GM23338 (cell line): ENCODE data around the gene ORAI1. TPM values are rescaled to one million over a fixed set of nuclear protein-coding genes. Genes with fewer than 3 reads are reported as not detected.
A peak's percentile ranks its signal among the peaks of the same experiment; 100 is the strongest.

Experiments used
- ATAC-seq: fragments of 200-7000 bp; cut with Tn5 transposase; 3 replicates; pipeline ENCODE4 v1.9.1; 2020
- DNase-seq: peaks from one replicate; pipeline ENCODE4 v3.0.0-alpha.2; 2015; ENCODE audit warnings: low spot score
- H2AFZ ChIP-seq: fragments of 200-600 bp; sonication (generic); 2 replicates; pipeline ENCODE4 v1.8.0; 2016; ENCODE audit warnings: antibody characterized with exemption, mild to moderate bottlenecking, moderate library complexity
- H3F3A ChIP-seq: fragments of 200-600 bp; sonication (generic); replicated peaks from 2 replicates; pipeline ENCODE4 v1.8.0; 2017; ENCODE audit warnings: antibody characterized with exemption, mixed run types, low read depth
- H3K27ac ChIP-seq: fragments of 200-600 bp; sonication (generic); 2 replicates; pipeline ENCODE4 v1.6.1; 2016; ENCODE audit warnings: low read depth
- H3K27me3 ChIP-seq: fragments of 200-600 bp; sonication (generic); 2 replicates; pipeline ENCODE4 v1.8.0; 2016; ENCODE audit warnings: mild to moderate bottlenecking, mixed run types, moderate library complexity; ENCODE audit not compliant: insufficient read depth
- H3K36me3 ChIP-seq: fragments of 200-600 bp; sonication (generic); 2 replicates; pipeline ENCODE4 v1.8.0; 2016; ENCODE audit warnings: mild to moderate bottlenecking; ENCODE audit not compliant: insufficient read depth
- H3K4me1 ChIP-seq: fragments of 200-600 bp; sonication (generic); 2 replicates; pipeline ENCODE4 v1.8.0; 2016; ENCODE audit warnings: mild to moderate bottlenecking, moderate library complexity; ENCODE audit not compliant: insufficient read depth
- H3K4me2 ChIP-seq: fragments of 200-600 bp; sonication (generic); 2 replicates; pipeline ENCODE4 v1.7.1; 2017; ENCODE audit warnings: mixed run types
- H3K4me3 ChIP-seq: fragments of 200-600 bp; sonication (generic); 2 replicates; pipeline ENCODE4 v1.6.1; 2016; ENCODE audit warnings: mixed run types
- H3K79me2 ChIP-seq: fragments of 200-600 bp; sonication (generic); replicated peaks from 2 replicates; pipeline ENCODE4 v1.8.0; 2017; ENCODE audit warnings: mild to moderate bottlenecking; ENCODE audit not compliant: insufficient read depth
- H3K9me2 ChIP-seq: fragments of 200-600 bp; sonication (generic); 2 replicates; pipeline ENCODE4 v1.8.0; 2017; ENCODE audit not compliant: insufficient read depth
- H4K20me1 ChIP-seq: fragments of 200-600 bp; sonication (generic); replicated peaks from 2 replicates; pipeline ENCODE4 v1.8.0; 2017; ENCODE audit warnings: mild to moderate bottlenecking; ENCODE audit not compliant: insufficient read depth
- H3K27ac Mint-ChIP-seq: 2 replicates; pipeline ENCODE4 v1.8.0; 2020; ENCODE audit warnings: inconsistent platforms, mild to moderate bottlenecking, moderate library complexity, mixed read lengths
- H3K27me3 Mint-ChIP-seq: 3 replicates; pipeline ENCODE4 v1.8.0; 2022; ENCODE audit warnings: low read depth, mild to moderate bottlenecking, moderate library complexity, mixed read lengths, inconsistent platforms; ENCODE audit not compliant: insufficient read depth, poor library complexity
- H3K36me3 Mint-ChIP-seq: 3 replicates; pipeline ENCODE4 v1.8.0; 2021; ENCODE audit warnings: low read depth, mild to moderate bottlenecking, inconsistent platforms, moderate library complexity, mixed read lengths
- H3K4me1 Mint-ChIP-seq: 3 replicates; pipeline ENCODE4 v1.8.0; 2020; ENCODE audit warnings: mild to moderate bottlenecking, inconsistent platforms, mixed read lengths
- H3K4me3 Mint-ChIP-seq: 3 replicates; pipeline ENCODE4 v1.8.0; 2021; ENCODE audit warnings: moderate library complexity, mild to moderate bottlenecking, inconsistent platforms, mixed read lengths
- H3K9me3 Mint-ChIP-seq: 3 replicates; pipeline ENCODE4 v1.8.0; 2020; ENCODE audit warnings: moderate library complexity, mild to moderate bottlenecking, inconsistent platforms, mixed read lengths
- CREB1 ChIP-seq: fragments of 250-450 bp; sonication (Bioruptor Pico); IDR thresholded peaks from 2 replicates; pipeline ENCODE4 v1.5.0; 2020; ENCODE audit warnings: low read depth, mild to moderate bottlenecking, moderate library complexity
- CTCF ChIP-seq, 2 experiments: fragments of 200-600 bp in 1 of 2; sonication (generic) in 1 of 2; conservative IDR thresholded peaks; 2 replicates each; pipeline versions ENCODE4 v1.5.1 to v1.6.1; 2016 to 2017; ENCODE audit warnings: antibody characterized with exemption in 2 of 2, low read depth in 2 of 2, mild to moderate bottlenecking in 2 of 2, moderate library complexity in 1 of 2
- EZH2 ChIP-seq: fragments of 200-600 bp; sonication (generic); IDR thresholded peaks from one replicate; pipeline ENCODE4 v1.8.0; 2017; ENCODE audit warnings: antibody characterized with exemption, mild to moderate bottlenecking, low read depth; ENCODE audit not compliant: unreplicated experiment
- EZH2phosphoT487 ChIP-seq: fragments of 200-600 bp; sonication (generic); IDR thresholded peaks from one replicate; pipeline ENCODE4 v1.8.1; 2018; ENCODE audit warnings: antibody characterized with exemption; ENCODE audit not compliant: unreplicated experiment
- JUNB ChIP-seq: IDR thresholded peaks from one replicate; pipeline ENCODE4 v1.6.1; 2016; ENCODE audit warnings: antibody characterized with exemption; ENCODE audit not compliant: unreplicated experiment
- POLR2AphosphoS5 ChIP-seq: IDR thresholded peaks from 2 replicates; pipeline ENCODE4 v1.6.1; 2016; ENCODE audit warnings: antibody characterized with exemption, low read depth
- STAT1 ChIP-seq: IDR thresholded peaks from one replicate; pipeline ENCODE4 v1.6.1; 2016; ENCODE audit warnings: antibody characterized with exemption; ENCODE audit not compliant: unreplicated experiment
- ZNF114 ChIP-seq: fragments of 250-450 bp; sonication (Bioruptor Pico); IDR thresholded peaks from 2 replicates; pipeline ENCODE4 v1.5.0; 2020; ENCODE audit warnings: mild to moderate bottlenecking, moderate library complexity
- ZNF331 ChIP-seq: fragments of 250-450 bp; sonication (Bioruptor Pico); IDR thresholded peaks from 2 replicates; pipeline ENCODE4 v1.5.0; 2020; ENCODE audit warnings: low read depth, mild to moderate bottlenecking, moderate library complexity
- polyA plus RNA-seq: library from polyadenylated mRNA; unstranded; fragments of >200 nt; fragmentation: Nextera tagmentation; extraction: Ambion mirVana; gene quantifications from 2 replicates; pipeline ENCODE4 v1.2.1, GENCODE V29; 2016
- total RNA-seq: library from RNA; depleted of rRNA; stranded (reverse); fragments of >200 nt; shearing (Covaris generic); gene quantifications from 2 replicates; pipeline ENCODE4 v1.2.3, GENCODE V29; 2014
- TF ChIP-seq, protein P1 (sequence below): IDR thresholded peaks from one replicate; pipeline ENCODE4 v1.6.1; 2018; ENCODE audit warnings: antibody characterized with exemption; ENCODE audit not compliant: unreplicated experiment
- TF ChIP-seq, protein P2 (sequence below): IDR thresholded peaks from 2 replicates; pipeline ENCODE4 v1.6.1; 2016; ENCODE audit warnings: antibody characterized with exemption

Gene ORAI1
- total and polyA plus RNA-seq, 2 experiments from 2014 or later: 23.7 to 32.0 TPM

- TF ChIP-seq, protein P1, sequence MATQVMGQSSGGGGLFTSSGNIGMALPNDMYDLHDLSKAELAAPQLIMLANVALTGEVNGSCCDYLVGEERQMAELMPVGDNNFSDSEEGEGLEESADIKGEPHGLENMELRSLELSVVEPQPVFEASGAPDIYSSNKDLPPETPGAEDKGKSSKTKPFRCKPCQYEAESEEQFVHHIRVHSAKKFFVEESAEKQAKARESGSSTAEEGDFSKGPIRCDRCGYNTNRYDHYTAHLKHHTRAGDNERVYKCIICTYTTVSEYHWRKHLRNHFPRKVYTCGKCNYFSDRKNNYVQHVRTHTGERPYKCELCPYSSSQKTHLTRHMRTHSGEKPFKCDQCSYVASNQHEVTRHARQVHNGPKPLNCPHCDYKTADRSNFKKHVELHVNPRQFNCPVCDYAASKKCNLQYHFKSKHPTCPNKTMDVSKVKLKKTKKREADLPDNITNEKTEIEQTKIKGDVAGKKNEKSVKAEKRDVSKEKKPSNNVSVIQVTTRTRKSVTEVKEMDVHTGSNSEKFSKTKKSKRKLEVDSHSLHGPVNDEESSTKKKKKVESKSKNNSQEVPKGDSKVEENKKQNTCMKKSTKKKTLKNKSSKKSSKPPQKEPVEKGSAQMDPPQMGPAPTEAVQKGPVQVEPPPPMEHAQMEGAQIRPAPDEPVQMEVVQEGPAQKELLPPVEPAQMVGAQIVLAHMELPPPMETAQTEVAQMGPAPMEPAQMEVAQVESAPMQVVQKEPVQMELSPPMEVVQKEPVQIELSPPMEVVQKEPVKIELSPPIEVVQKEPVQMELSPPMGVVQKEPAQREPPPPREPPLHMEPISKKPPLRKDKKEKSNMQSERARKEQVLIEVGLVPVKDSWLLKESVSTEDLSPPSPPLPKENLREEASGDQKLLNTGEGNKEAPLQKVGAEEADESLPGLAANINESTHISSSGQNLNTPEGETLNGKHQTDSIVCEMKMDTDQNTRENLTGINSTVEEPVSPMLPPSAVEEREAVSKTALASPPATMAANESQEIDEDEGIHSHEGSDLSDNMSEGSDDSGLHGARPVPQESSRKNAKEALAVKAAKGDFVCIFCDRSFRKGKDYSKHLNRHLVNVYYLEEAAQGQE: no peak
- TF ChIP-seq CTCF (conservative IDR thresholded peaks at IDR 0.05; ENCODE audit: low read depth in 2 of 2): no peak
- no peak for TF ChIP-seq ZNF114
- no peak for TF ChIP-seq CREB1
- TF ChIP-seq JUNB: no peak
- TF ChIP-seq EZH2phosphoT487: no peak
- no peak for TF ChIP-seq STAT1
- TF ChIP-seq ZNF331 (CRISPR knock-in tag): no peak
These were observed 47.0 kb upstream of the ORAI1 start (continued) for GRCh38 chr12:121579190-121579791.

GRCh38 chr12:121579981-121580868 lies 46.1 kb upstream of the ORAI1 start:
- peaks cover 43% of the 10 kb centered on the region for H3F3A ChIP-seq
- no peaks in the 10 kb centered on the region for H3K9me2 ChIP-seq
- Mint-ChIP-seq H3K9me3 (no peaks in the 10 kb centered on the region), H3K4me1 (peaks cover 37% of the 10 kb centered on the region), H3K4me3 (peak overlapping the region; percentile 90), H3K27me3 (peaks cover 10% of the 10 kb centered on the region), H3K27ac (peak overlapping the region; percentile 99), H3K36me3 (peaks cover 24% of the 10 kb centered on the region)
- peaks cover 26% of the 10 kb centered on the region for H3K4me1 ChIP-seq
- peak overlapping the region; percentile 100 for H3K27ac ChIP-seq
- no peaks in the 10 kb centered on the region for H3K27me3 ChIP-seq
- H3K36me3 ChIP-seq: peaks cover 9% of the 10 kb centered on the region
- no peak overlapping the region for H2AFZ ChIP-seq
- peak overlapping the region; percentile 90 for H3K4me3 ChIP-seq
- ATAC-seq (peak; percentile 6), DNase-seq (peak; percentile 92)
- peak overlapping the region; percentile 97 for H3K4me2 ChIP-seq
- peaks cover 70% of the 10 kb centered on the region for H3K79me2 ChIP-seq
- H4K20me1 ChIP-seq: peaks cover 9% of the 10 kb centered on the region
- TF ChIP-seq STAT1 (no peak), EZH2 (no peak), EZH2phosphoT487 (no peak), POLR2AphosphoS5 (peak; percentile 61), CTCF (conservative IDR thresholded peaks at IDR 0.05; ENCODE audit: low read depth in 2 of 2) (no peak), CREB1 (peak; percentile 89)
- TF ChIP-seq, protein P2, sequence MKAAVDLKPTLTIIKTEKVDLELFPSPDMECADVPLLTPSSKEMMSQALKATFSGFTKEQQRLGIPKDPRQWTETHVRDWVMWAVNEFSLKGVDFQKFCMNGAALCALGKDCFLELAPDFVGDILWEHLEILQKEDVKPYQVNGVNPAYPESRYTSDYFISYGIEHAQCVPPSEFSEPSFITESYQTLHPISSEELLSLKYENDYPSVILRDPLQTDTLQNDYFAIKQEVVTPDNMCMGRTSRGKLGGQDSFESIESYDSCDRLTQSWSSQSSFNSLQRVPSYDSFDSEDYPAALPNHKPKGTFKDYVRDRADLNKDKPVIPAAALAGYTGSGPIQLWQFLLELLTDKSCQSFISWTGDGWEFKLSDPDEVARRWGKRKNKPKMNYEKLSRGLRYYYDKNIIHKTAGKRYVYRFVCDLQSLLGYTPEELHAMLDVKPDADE: peak; percentile 75; the same call in 1 of the 2 replicates
